Mucosa of stomach (tissue), 1 donor: ENCODE measurements around the gene SCFD1.
"Not testable (repeated sequence)": the region's sequence is repeated elsewhere in the genome, so short reads cannot be mapped to it uniquely, and the experiment has no call there.

Experiments used
- H3K27me3 ChIP-seq: one replicate; pipeline ENCODE4 v1.7.0; 2013; ENCODE audit warnings: mild to moderate bottlenecking, low read length; ENCODE audit not compliant: control insufficient read depth, insufficient read depth
- H3K36me3 ChIP-seq: one replicate; pipeline ENCODE4 v1.7.0; 2013; ENCODE audit warnings: low read length; ENCODE audit not compliant: control insufficient read depth, insufficient read depth
- H3K4me1 ChIP-seq: one replicate; pipeline ENCODE4 v1.7.0; 2013; ENCODE audit warnings: mild to moderate bottlenecking, low read length; ENCODE audit not compliant: control insufficient read depth, insufficient read depth
- H3K4me3 ChIP-seq: one replicate; pipeline ENCODE4 v1.7.0; 2013; ENCODE audit warnings: low read length
- H3K9ac ChIP-seq: one replicate; pipeline ENCODE4 v1.7.0; 2013; ENCODE audit warnings: mild to moderate bottlenecking, low read length, moderate library complexity
- H3K9me3 ChIP-seq: one replicate; pipeline ENCODE4 v1.7.0; 2013; ENCODE audit warnings: mild to moderate bottlenecking, low read length, moderate library complexity; ENCODE audit not compliant: control insufficient read depth
- donor health status: Pancreatic carcinoma.

SCFD1 gene

GRCh38 chr14:30587141-30587540 is 35.0 kb upstream of the SCFD1 start:
- Histone ChIP-seq H3K9me3 (no peaks in the 10 kb centered on the region), H3K36me3 (no peaks in the 10 kb centered on the region), H3K9ac (no peak overlapping the region), H3K4me3 (no peak overlapping the region), H3K27me3 (no peaks in the 10 kb centered on the region), H3K4me1 (no peaks in the 10 kb centered on the region)

GRCh38 chr14:30588873-30589272 is 33.2 kb upstream of the SCFD1 start:
- no peaks in the 10 kb centered on the region for H3K27me3 ChIP-seq
- H3K36me3 ChIP-seq, result no peaks in the 10 kb centered on the region
- no peak overlapping the region for H3K9ac ChIP-seq
- no peak overlapping the region for H3K4me3 ChIP-seq
- no peaks in the 10 kb centered on the region for H3K9me3 ChIP-seq
- H3K4me1 ChIP-seq, result no peaks in the 10 kb centered on the region

- Histone ChIP-seq H3K9ac (no peak overlapping the region), H3K27me3 (no peaks in the 10 kb centered on the region), H3K4me1 (no peaks in the 10 kb centered on the region), H3K9me3 (no peaks in the 10 kb centered on the region), H3K4me3 (no peak overlapping the region), H3K36me3 (no peaks in the 10 kb centered on the region)
These were observed 25.2 kb upstream of the SCFD1 start for GRCh38 chr14:30596935-30597334.

- H3K27me3 ChIP-seq, result no peaks in the 10 kb centered on the region
- no peaks in the 10 kb centered on the region for H3K4me1 ChIP-seq
- no peak overlapping the region for H3K4me3 ChIP-seq
- no peak overlapping the region for H3K9ac ChIP-seq
- H3K9me3 ChIP-seq, result no peaks in the 10 kb centered on the region
- H3K36me3 ChIP-seq, result no peaks in the 10 kb centered on the region
These were observed 24.6 kb upstream of the SCFD1 start for GRCh38 chr14:30597504-30597903.

GRCh38 chr14:30600922-30601918 is 20.9 kb upstream of the SCFD1 start:
- Histone ChIP-seq H3K4me1 (no peaks in the 10 kb centered on the region), H3K9ac (no peak overlapping the region), H3K4me3 (no peak overlapping the region), H3K36me3 (no peaks in the 10 kb centered on the region), H3K27me3 (no peaks in the 10 kb centered on the region), H3K9me3 (no peaks in the 10 kb centered on the region)

- no peak overlapping the region for H3K9ac ChIP-seq
- no peaks in the 10 kb centered on the region for H3K36me3 ChIP-seq
These were observed 18.7 kb upstream of the SCFD1 start for GRCh38 chr14:30603402-30603801.

GRCh38 chr14:30604696-30605095 is 17.4 kb upstream of the SCFD1 start:
- not testable (repeated sequence) for H3K9me3 ChIP-seq, H3K36me3 ChIP-seq, H3K4me1 ChIP-seq, H3K9ac ChIP-seq, H3K4me3 ChIP-seq, H3K27me3 ChIP-seq

More at GRCh38 chr14:30603402-30603801, 18.7 kb upstream of the SCFD1 start:
- Histone ChIP-seq H3K27me3 (no peaks in the 10 kb centered on the region), H3K4me1 (peaks cover 4% of the 10 kb centered on the region), H3K4me3 (no peak overlapping the region), H3K9me3 (no peaks in the 10 kb centered on the region)

GRCh38 chr14:30607156-30607780 is 14.9 kb upstream of the SCFD1 start:
- no peak overlapping the region for H3K4me3 ChIP-seq
- H3K4me1 ChIP-seq, result peaks cover 6% of the 10 kb centered on the region
- H3K36me3 ChIP-seq, result no peaks in the 10 kb centered on the region
- no peaks in the 10 kb centered on the region for H3K27me3 ChIP-seq
- H3K9ac ChIP-seq, result no peak overlapping the region
- no peaks in the 10 kb centered on the region for H3K9me3 ChIP-seq

- Histone ChIP-seq H3K27me3 (no peaks in the 10 kb centered on the region), H3K4me1 (peaks cover 6% of the 10 kb centered on the region), H3K9ac (no peak overlapping the region), H3K36me3 (no peaks in the 10 kb centered on the region), H3K4me3 (no peak overlapping the region), H3K9me3 (no peaks in the 10 kb centered on the region)
These were observed 13.5 kb upstream of the SCFD1 start for GRCh38 chr14:30608533-30609006.

- Histone ChIP-seq H3K36me3 (no peaks in the 10 kb centered on the region), H3K9me3 (no peaks in the 10 kb centered on the region), H3K4me1 (peaks cover 6% of the 10 kb centered on the region), H3K9ac (no peak overlapping the region), H3K4me3 (no peak overlapping the region), H3K27me3 (no peaks in the 10 kb centered on the region)
These were observed 11.3 kb upstream of the SCFD1 start for GRCh38 chr14:30610787-30611343.

- H3K36me3 ChIP-seq, result no peaks in the 10 kb centered on the region
- H3K9me3 ChIP-seq, result no peaks in the 10 kb centered on the region
- no peaks in the 10 kb centered on the region for H3K27me3 ChIP-seq
- no peak overlapping the region for H3K4me3 ChIP-seq
- H3K4me1 ChIP-seq, result no peaks in the 10 kb centered on the region
- H3K9ac ChIP-seq, result no peak overlapping the region
These were observed 8.0 kb upstream of the SCFD1 start for GRCh38 chr14:30614155-30614554.

GRCh38 chr14:30620178-30620577 is 1.9 kb upstream of the SCFD1 start:
- no peaks in the 10 kb centered on the region for H3K9me3 ChIP-seq
- H3K36me3 ChIP-seq, result no peaks in the 10 kb centered on the region
- H3K4me3 ChIP-seq, result no peak overlapping the region
- H3K9ac ChIP-seq, result no peak overlapping the region
- H3K27me3 ChIP-seq, result no peaks in the 10 kb centered on the region
- no peaks in the 10 kb centered on the region for H3K4me1 ChIP-seq
